Parathyroid adenoma (tissue), 2 donors: ENCODE measurements around the gene BTG2.

Experiments
- H2AFZ ChIP-seq: fragments of 300-600 bp; sonication (generic); one replicate; pipeline ENCODE4 v1.7.0; 2017; ENCODE audit warnings: antibody characterized with exemption, mild to moderate bottlenecking
- H3K27ac ChIP-seq: fragments of 300-600 bp; sonication (generic); one replicate; pipeline ENCODE4 v1.7.0; 2017
- H3K27me3 ChIP-seq: fragments of 300-600 bp; sonication (generic); one replicate; pipeline ENCODE4 v1.7.0; 2017; ENCODE audit warnings: low read length; ENCODE audit not compliant: control insufficient read depth, insufficient read depth
- H3K36me3 ChIP-seq: fragments of 300-600 bp; sonication (generic); one replicate; pipeline ENCODE4 v1.7.0; 2017; ENCODE audit warnings: low read length; ENCODE audit not compliant: control insufficient read depth, insufficient read depth
- H3K4me1 ChIP-seq: fragments of 300-600 bp; sonication (generic); one replicate; pipeline ENCODE4 v1.7.0; 2017; ENCODE audit warnings: control low read depth
- H3K4me2 ChIP-seq: fragments of 300-600 bp; sonication (generic); one replicate; pipeline ENCODE4 v1.7.0; 2017; ENCODE audit warnings: low read length
- H3K4me3 ChIP-seq: fragments of 300-600 bp; sonication (generic); one replicate; pipeline ENCODE4 v1.7.0; 2017; ENCODE audit warnings: low read depth, low read length
- H3K79me2 ChIP-seq: fragments of 300-600 bp; sonication (generic); one replicate; pipeline ENCODE4 v1.7.0; 2017; ENCODE audit warnings: control low read depth
- H3K9ac ChIP-seq: fragments of 300-600 bp; sonication (generic); one replicate; pipeline ENCODE4 v1.7.0; 2017; ENCODE audit warnings: mild to moderate bottlenecking
- H3K9me3 ChIP-seq: fragments of 300-600 bp; sonication (generic); one replicate; pipeline ENCODE4 v1.7.0; 2017; ENCODE audit warnings: low read length; ENCODE audit not compliant: control insufficient read depth
- CTCF ChIP-seq: fragments of 300-600 bp; sonication (generic); IDR thresholded peaks from one replicate; pipeline ENCODE4 v1.7.0; 2017; ENCODE audit warnings: antibody characterized with exemption, mild to moderate bottlenecking
- donor health status: primary hyperparathyroidism.

Gene BTG2

GRCh38 chr1:203354246-203354645 lies 48.9 kb downstream of the BTG2 start:
- Histone ChIP-seq H3K27ac (no peak overlapping the region), H2AFZ (no peak overlapping the region)
- TF ChIP-seq CTCF = no peak

GRCh38 chr1:203359010-203359571 lies 53.8 kb downstream of the BTG2 start:
- no peak for TF ChIP-seq CTCF
- H3K27ac ChIP-seq = no peak overlapping the region

More at GRCh38 chr1:203354246-203354645, 48.9 kb downstream of the BTG2 start:
- no peak overlapping the region for H3K4me3 ChIP-seq
- no peaks in the 10 kb centered on the region for H3K36me3 ChIP-seq
- no peaks in the 10 kb centered on the region for H3K4me1 ChIP-seq
- no peaks in the 10 kb centered on the region for H3K27me3 ChIP-seq
- H3K9ac ChIP-seq = no peak overlapping the region
- H3K4me2 ChIP-seq = no peak overlapping the region
- no peaks in the 10 kb centered on the region for H3K9me3 ChIP-seq
- no peaks in the 10 kb centered on the region for H3K79me2 ChIP-seq

More at GRCh38 chr1:203359010-203359571, 53.8 kb downstream of the BTG2 start:
- Histone ChIP-seq H3K9me3 (no peaks in the 10 kb centered on the region), H3K36me3 (no peaks in the 10 kb centered on the region), H3K4me3 (no peak overlapping the region), H3K4me1 (no peaks in the 10 kb centered on the region), H3K79me2 (no peaks in the 10 kb centered on the region), H3K27me3 (no peaks in the 10 kb centered on the region), H3K4me2 (no peak overlapping the region), H3K9ac (no peak overlapping the region), H2AFZ (no peak overlapping the region)
